GM18858 (cell line): Measurements from ENCODE around the gene DNAJB4.
"Not testable (repeated sequence)": the region's sequence is repeated elsewhere in the genome, so short reads cannot be mapped to it uniquely, and the experiment has no call there.

Experiments
- ATAC-seq: cut with Tn5 transposase; IDR thresholded peaks from one replicate; pipeline ENCODE4 v1.9.1; 2021; ENCODE audit not compliant: unreplicated experiment

The DNAJB4 gene

DNA sequence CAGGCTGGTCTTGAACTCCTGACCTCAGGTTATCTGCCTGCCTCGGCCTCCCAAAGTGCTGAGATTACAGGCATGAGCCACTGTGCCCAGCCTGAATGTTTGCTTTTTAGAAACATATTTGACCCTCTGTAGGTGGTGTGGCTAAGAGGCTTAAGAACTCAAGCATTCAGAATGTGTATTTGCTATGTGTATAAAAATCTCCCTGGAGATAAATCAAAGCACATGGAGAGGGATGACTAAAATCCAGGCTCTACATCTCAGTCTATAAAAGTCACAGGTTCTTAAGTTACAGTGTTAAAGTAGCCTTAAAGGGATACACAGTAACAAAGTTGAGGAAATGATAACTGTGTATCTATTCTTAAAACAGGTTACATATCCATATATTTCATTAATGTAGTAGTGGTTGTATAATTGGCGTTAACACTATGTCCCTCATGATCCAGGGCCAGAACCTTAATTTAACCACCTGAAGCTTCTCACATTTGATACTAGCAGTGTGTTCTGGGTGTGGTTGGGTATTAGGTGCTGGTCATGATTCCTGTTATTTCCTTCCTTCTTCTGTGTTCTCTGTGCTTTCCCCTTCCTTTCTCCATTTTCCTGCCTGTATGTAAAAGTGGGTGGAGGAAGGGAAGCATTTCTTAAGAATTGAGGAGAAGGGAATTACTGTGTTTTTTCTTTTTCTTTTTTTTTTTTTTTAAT, 57.2 kb downstream of the DNAJB4 start:
- ATAC-seq: no peak

DNA sequence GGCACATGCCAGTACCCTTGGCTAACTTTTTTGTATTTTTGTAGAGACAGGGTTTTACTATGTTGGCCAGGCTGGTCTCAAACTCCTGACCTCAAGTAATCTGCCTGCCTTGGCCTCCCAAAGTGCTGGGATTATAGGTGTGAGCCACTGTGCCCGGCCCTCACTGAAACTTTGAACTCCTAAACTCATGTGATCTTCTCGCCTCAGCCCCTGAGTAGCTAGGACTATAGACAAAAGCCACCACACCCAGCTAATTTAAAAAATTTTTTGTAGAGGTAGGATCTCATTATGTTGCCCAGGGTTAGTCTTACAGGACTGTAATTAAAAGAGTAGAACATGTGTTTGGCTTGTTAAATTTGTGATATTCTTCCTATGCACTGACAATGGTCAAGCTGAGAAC, 60.1 kb downstream of the DNAJB4 start:
- ATAC-seq: not testable (repeated sequence)
